ENCODE measurements around the gene HTT. TPM values are rescaled to one million over a fixed set of nuclear protein-coding genes. Genes with fewer than 3 reads are reported as not detected.

Gene HTT
- total and polyA plus RNA-seq, 9 of the 15 experiments (the other 6 are each of a cell fraction or from before 2014, with no cell fraction given), result 0.66 to 31.6 (median 14.7) TPM

GRCh38 chr4:3036131-3036952 lies 38.1 kb upstream of the HTT start (continued):
- TF ChIP-seq ZBTB40 (IDR thresholded peaks at IDR 0.05) (no peak), ZBTB40 (CRISPR knock-in tag; IDR thresholded peaks at IDR 0.05) (no peak), NCOA2 (IDR thresholded peaks at IDR 0.05; ENCODE audit: partially characterized antibody in 2 of 2) (no peak), HCFC1 (IDR thresholded peaks at IDR 0.05; ENCODE audit: low read depth, low read length) (no peak), KDM5B (IDR thresholded peaks at IDR 0.05; ENCODE audit: insufficient replicate concordance, low read depth, low read length) (no peak), TFAP4 (CRISPR knock-in tag; IDR thresholded peaks at IDR 0.05; ENCODE audit: borderline replicate concordance) (0 out of 2 replicates have a peak, but pooled peaks have one; percentile 37), ASH1L (IDR thresholded peaks at IDR 0.05; ENCODE audit: borderline replicate concordance, low read depth, partially characterized antibody) (no peak), L3MBTL2 (IDR thresholded peaks at IDR 0.05) (no peak), SPI1 (IDR thresholded peaks at IDR 0.05; ENCODE audit: borderline replicate concordance, low read depth, low read length) (peak; percentile 36; the same call in 1 of the 2 replicates), MEF2D (tag; conservative IDR thresholded peaks at IDR 0.05; ENCODE audit: low read depth) (no peak), NBN (IDR thresholded peaks at IDR 0.05; ENCODE audit: low read depth) (no peak), NR2C2 (CRISPR knock-in tag; IDR thresholded peaks at IDR 0.05) (0 out of 2 replicates have a peak, but pooled peaks have one; percentile 56), NR2C2 (tag; IDR thresholded peaks at IDR 0.05) (no peak), ETV6 (IDR thresholded peaks at IDR 0.05; ENCODE audit: borderline replicate concordance in 1 of 2, low read depth in 2 of 2, low read length in 1 of 2) (no peak), ETV6 (CRISPR knock-in tag; IDR thresholded peaks at IDR 0.05; ENCODE audit: borderline replicate concordance) (no peak)
